ENCODE data around the gene VASP. TPM values are rescaled to one million over a fixed set of nuclear protein-coding genes. Genes with fewer than 3 reads are reported as not detected.

Gene VASP
- polyA plus RNA-seq, 1 donor from 2014 or later, result 6.1 TPM

- Histone ChIP-seq H3K4me3 (ENCODE audit: low read length) (no peak overlapping the region), H3K9ac (ENCODE audit: low read length) (no peak overlapping the region), H2AFZ (ENCODE audit: low read depth, low read length) (no peak overlapping the region), H3K79me2 (replicated peaks; ENCODE audit: insufficient read depth, low read length) (no peaks in the 10 kb centered on the region), H3K27ac (ENCODE audit: low read length) (no peak overlapping the region), H4K20me1 (ENCODE audit: insufficient read depth) (no peaks in the 10 kb centered on the region), H3K9me2 (ENCODE audit: insufficient read depth, low read length) (no peaks in the 10 kb centered on the region), H3K4me2 (ENCODE audit: low read length) (no peak overlapping the region), H3K27me3 (ENCODE audit: insufficient read depth, low read depth, low read length) (peaks cover 49% of the 10 kb centered on the region), H3K9me3 (ENCODE audit: low read length) (no peaks in the 10 kb centered on the region), H3F3A (ENCODE audit: insufficient read depth, low read length, poor library complexity, severe bottlenecking) (no peaks in the 10 kb centered on the region), H3K36me3 (ENCODE audit: insufficient read depth, low read length) (no peaks in the 10 kb centered on the region)
- TF ChIP-seq, protein P1, sequence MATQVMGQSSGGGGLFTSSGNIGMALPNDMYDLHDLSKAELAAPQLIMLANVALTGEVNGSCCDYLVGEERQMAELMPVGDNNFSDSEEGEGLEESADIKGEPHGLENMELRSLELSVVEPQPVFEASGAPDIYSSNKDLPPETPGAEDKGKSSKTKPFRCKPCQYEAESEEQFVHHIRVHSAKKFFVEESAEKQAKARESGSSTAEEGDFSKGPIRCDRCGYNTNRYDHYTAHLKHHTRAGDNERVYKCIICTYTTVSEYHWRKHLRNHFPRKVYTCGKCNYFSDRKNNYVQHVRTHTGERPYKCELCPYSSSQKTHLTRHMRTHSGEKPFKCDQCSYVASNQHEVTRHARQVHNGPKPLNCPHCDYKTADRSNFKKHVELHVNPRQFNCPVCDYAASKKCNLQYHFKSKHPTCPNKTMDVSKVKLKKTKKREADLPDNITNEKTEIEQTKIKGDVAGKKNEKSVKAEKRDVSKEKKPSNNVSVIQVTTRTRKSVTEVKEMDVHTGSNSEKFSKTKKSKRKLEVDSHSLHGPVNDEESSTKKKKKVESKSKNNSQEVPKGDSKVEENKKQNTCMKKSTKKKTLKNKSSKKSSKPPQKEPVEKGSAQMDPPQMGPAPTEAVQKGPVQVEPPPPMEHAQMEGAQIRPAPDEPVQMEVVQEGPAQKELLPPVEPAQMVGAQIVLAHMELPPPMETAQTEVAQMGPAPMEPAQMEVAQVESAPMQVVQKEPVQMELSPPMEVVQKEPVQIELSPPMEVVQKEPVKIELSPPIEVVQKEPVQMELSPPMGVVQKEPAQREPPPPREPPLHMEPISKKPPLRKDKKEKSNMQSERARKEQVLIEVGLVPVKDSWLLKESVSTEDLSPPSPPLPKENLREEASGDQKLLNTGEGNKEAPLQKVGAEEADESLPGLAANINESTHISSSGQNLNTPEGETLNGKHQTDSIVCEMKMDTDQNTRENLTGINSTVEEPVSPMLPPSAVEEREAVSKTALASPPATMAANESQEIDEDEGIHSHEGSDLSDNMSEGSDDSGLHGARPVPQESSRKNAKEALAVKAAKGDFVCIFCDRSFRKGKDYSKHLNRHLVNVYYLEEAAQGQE (IDR thresholded peaks at IDR 0.05; ENCODE audit: borderline replicate concordance), result no peak
- TF ChIP-seq RAD21 (conservative IDR thresholded peaks at IDR 0.05), result no peak
Observed at GRCh38 chr19:45501730-45502014, 5.6 kb upstream of the VASP start.

GRCh38 chr19:45502111-45502510 lies 5.2 kb upstream of the VASP start:
- no peak overlapping the region for H3K27ac ChIP-seq (ENCODE audit: low read length)
- H3K4me2 ChIP-seq (ENCODE audit: low read length), result no peak overlapping the region
- peaks cover 48% of the 10 kb centered on the region for H3K27me3 ChIP-seq (ENCODE audit: insufficient read depth, low read depth, low read length)
- no peak overlapping the region for H3K4me3 ChIP-seq (ENCODE audit: low read length)
- H3K9me3 ChIP-seq (ENCODE audit: low read length), result no peaks in the 10 kb centered on the region
- H3K79me2 ChIP-seq (replicated peaks; ENCODE audit: insufficient read depth, low read length), result no peaks in the 10 kb centered on the region
- H3K36me3 ChIP-seq (ENCODE audit: insufficient read depth, low read length), result no peaks in the 10 kb centered on the region
- H3K9me2 ChIP-seq (ENCODE audit: insufficient read depth, low read length), result no peaks in the 10 kb centered on the region
- no peak overlapping the region for H3K9ac ChIP-seq (ENCODE audit: low read length)
- no peak overlapping the region for H2AFZ ChIP-seq (ENCODE audit: low read depth, low read length)
- TF ChIP-seq CTCF (IDR thresholded peaks at IDR 0.05; ENCODE audit: poor library complexity, severe bottlenecking) (no peak), TAF1 (IDR thresholded peaks at IDR 0.05; ENCODE audit: low read depth) (no peak), MXI1 (conservative IDR thresholded peaks at IDR 0.05; ENCODE audit: poor library complexity, severe bottlenecking) (no peak)
- no peaks in the 10 kb centered on the region for H3F3A ChIP-seq (ENCODE audit: insufficient read depth, low read length, poor library complexity, severe bottlenecking)
- H4K20me1 ChIP-seq (ENCODE audit: insufficient read depth), result no peaks in the 10 kb centered on the region

DNA sequence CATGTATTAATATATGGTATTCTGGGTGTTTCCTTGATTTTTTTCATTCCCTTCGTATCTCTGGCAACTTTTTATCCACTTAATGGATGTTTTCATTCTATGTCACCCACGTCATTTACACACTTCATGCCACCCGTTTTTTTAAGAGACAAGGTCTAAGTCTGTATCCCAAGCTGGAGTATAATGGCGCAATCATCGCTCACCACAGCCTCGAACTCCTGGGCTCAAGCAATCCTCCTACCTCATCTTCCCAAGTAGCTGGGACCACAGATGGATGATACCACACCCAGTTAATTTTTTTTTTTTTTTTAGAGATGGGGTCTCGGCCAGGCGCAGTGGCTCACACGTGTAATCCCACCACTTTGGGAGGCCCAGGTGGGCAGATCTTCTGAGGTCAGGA lies 3.4 kb upstream of the VASP start:
- no peaks in the 10 kb centered on the region for H3K79me2 ChIP-seq (replicated peaks; ENCODE audit: insufficient read depth, low read length)
- H3K9me2 ChIP-seq (ENCODE audit: insufficient read depth, low read length), result no peaks in the 10 kb centered on the region
- no peak overlapping the region for H3K4me2 ChIP-seq (ENCODE audit: low read length)
- H3K9ac ChIP-seq (ENCODE audit: low read length), result no peak overlapping the region
- no peaks in the 10 kb centered on the region for H4K20me1 ChIP-seq (ENCODE audit: insufficient read depth)
- no peaks in the 10 kb centered on the region for H3F3A ChIP-seq (ENCODE audit: insufficient read depth, low read length, poor library complexity, severe bottlenecking)
- H3K9me3 ChIP-seq (ENCODE audit: low read length), result no peaks in the 10 kb centered on the region
- H3K27ac ChIP-seq (ENCODE audit: low read length), result no peak overlapping the region
- H3K36me3 ChIP-seq (ENCODE audit: insufficient read depth, low read length), result no peaks in the 10 kb centered on the region
- peaks cover 31% of the 10 kb centered on the region for H3K27me3 ChIP-seq (ENCODE audit: insufficient read depth, low read depth, low read length)
- H3K4me3 ChIP-seq (ENCODE audit: low read length), result no peak overlapping the region
- no peak overlapping the region for H2AFZ ChIP-seq (ENCODE audit: low read depth, low read length)
- TF ChIP-seq SMC3 (conservative IDR thresholded peaks at IDR 0.05; ENCODE audit: poor library complexity), result no peak
- TF ChIP-seq RAD21 (conservative IDR thresholded peaks at IDR 0.05), result no peak
- TF ChIP-seq EZH2 (IDR thresholded peaks at IDR 0.05; ENCODE audit: borderline replicate concordance, insufficient read depth, low read length, poor library complexity, severe bottlenecking), result no peak
- no peak for TF ChIP-seq CTCF (IDR thresholded peaks at IDR 0.05; ENCODE audit: poor library complexity, severe bottlenecking)
- TF ChIP-seq EP300 (conservative IDR thresholded peaks at IDR 0.05; ENCODE audit: poor library complexity, severe bottlenecking), result no peak
- no peak for TF ChIP-seq POLR2AphosphoS5 (IDR thresholded peaks at IDR 0.05)
- TF ChIP-seq, protein P1 (IDR thresholded peaks at IDR 0.05; ENCODE audit: borderline replicate concordance), result no peak
- TF ChIP-seq MXI1 (conservative IDR thresholded peaks at IDR 0.05; ENCODE audit: poor library complexity, severe bottlenecking), result no peak
